Sigmoid colon (tissue), 4 donors: Measurements from ENCODE around the gene ATP5PO.

Source experiments
- POLR2AphosphoS5 ChIP-seq, 4 donors: sonication (generic); formaldehyde crosslinking; IDR thresholded peaks; one replicate each; pipeline ENCODE4 v1.6.1; 2017; ENCODE audit warnings: antibody characterized with exemption in 4 of 4
- TF ChIP-seq, protein P1 (sequence below), 4 experiments: fragments of 450-650 bp in 3 of 4; fragments of 200-600 bp in 1 of 4; IDR thresholded peaks; one replicate each; pipeline ENCODE4 v1.5.1; 2016 to 2019; ENCODE audit warnings: antibody characterized with exemption in 4 of 4, mild to moderate bottlenecking in 3 of 4, moderate library complexity in 2 of 4

DNA sequence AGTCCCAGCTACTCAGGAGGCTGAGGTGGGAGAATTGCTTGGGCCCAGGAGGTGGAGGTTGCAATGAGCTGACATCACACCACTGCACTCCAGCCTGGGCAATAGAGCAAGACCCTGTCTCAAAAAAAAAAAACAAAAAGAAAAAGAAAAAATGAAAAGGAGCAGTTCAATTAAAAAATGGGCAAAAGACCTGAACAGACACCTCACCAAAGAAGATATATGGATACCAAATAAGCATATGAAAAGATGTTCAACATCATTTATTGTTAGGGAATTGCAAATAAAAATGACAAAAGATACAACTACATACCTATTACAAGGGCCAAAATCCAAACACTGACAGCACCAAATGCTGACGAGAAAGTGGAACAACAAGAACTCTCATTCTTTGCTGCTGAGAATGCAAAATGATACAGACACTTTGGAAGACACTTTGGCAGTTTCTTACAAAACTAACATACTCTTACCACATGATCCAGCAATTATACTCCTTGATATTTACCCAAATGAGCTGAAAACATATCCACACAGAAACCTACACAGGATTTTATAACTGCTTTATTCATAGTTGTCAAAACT, 28.7 kb upstream of the ATP5PO start:
- TF ChIP-seq, protein P1, sequence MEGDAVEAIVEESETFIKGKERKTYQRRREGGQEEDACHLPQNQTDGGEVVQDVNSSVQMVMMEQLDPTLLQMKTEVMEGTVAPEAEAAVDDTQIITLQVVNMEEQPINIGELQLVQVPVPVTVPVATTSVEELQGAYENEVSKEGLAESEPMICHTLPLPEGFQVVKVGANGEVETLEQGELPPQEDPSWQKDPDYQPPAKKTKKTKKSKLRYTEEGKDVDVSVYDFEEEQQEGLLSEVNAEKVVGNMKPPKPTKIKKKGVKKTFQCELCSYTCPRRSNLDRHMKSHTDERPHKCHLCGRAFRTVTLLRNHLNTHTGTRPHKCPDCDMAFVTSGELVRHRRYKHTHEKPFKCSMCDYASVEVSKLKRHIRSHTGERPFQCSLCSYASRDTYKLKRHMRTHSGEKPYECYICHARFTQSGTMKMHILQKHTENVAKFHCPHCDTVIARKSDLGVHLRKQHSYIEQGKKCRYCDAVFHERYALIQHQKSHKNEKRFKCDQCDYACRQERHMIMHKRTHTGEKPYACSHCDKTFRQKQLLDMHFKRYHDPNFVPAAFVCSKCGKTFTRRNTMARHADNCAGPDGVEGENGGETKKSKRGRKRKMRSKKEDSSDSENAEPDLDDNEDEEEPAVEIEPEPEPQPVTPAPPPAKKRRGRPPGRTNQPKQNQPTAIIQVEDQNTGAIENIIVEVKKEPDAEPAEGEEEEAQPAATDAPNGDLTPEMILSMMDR (IDR thresholded peaks at IDR 0.05): no peak
- TF ChIP-seq POLR2AphosphoS5 (IDR thresholded peaks at IDR 0.05): no peak
